RCC 7860 (cell line): ENCODE measurements around the gene PIK3R1.
A peak's percentile ranks its signal among the peaks of the same experiment; 100 is the strongest.

Experiments
- DNase-seq: peaks from one replicate; pipeline ENCODE4 v3.0.0-alpha.2; 2015; ENCODE audit warnings: low spot score
- FAIRE-seq: peaks from 2 replicates; lab custom pipeline; 2012; peaks lifted over from hg19 to GRCh38; lab: Jason Lieb, UNC

Gene PIK3R1

GRCh38 chr5:68344447-68345111 lies 129.0 kb downstream of the PIK3R1 start:
- peak; percentile 82 for FAIRE-seq
- DNase-seq = peak; percentile 77

GRCh38 chr5:68345171-68345570 lies 129.6 kb downstream of the PIK3R1 start:
- FAIRE-seq (no peak), DNase-seq (peak; percentile 16)

- FAIRE-seq (no peak), DNase-seq (no peak)
Measured at GRCh38 chr5:68345582-68345981, 130.0 kb downstream of the PIK3R1 start.

GRCh38 chr5:68347536-68347935 lies 132.0 kb downstream of the PIK3R1 start:
- DNase-seq (no peak), FAIRE-seq (no peak)

- DNase-seq (no peak), FAIRE-seq (no peak)
Measured at GRCh38 chr5:68348447-68349222, 133.1 kb downstream of the PIK3R1 start.

GRCh38 chr5:68350176-68350575 lies 134.6 kb downstream of the PIK3R1 start:
- DNase-seq (no peak), FAIRE-seq (no peak)
